GM23338 (cell line): ENCODE measurements around the gene PYGO2.

ENCODE experiments used
- CTCF ChIP-seq, 2 experiments: fragments of 200-600 bp in 1 of 2; sonication (generic) in 1 of 2; conservative IDR thresholded peaks; 2 replicates each; pipeline versions ENCODE4 v1.5.1 to v1.6.1; 2016 to 2017; ENCODE audit warnings: antibody characterized with exemption in 2 of 2, low read depth in 2 of 2, mild to moderate bottlenecking in 2 of 2, moderate library complexity in 1 of 2
- ETS1 ChIP-seq: IDR thresholded peaks from 2 replicates; pipeline ENCODE4 v1.6.1; 2016; ENCODE audit warnings: antibody characterized with exemption
- POLR2AphosphoS5 ChIP-seq: IDR thresholded peaks from 2 replicates; pipeline ENCODE4 v1.6.1; 2016; ENCODE audit warnings: antibody characterized with exemption, low read depth
- ZNF331 ChIP-seq: fragments of 250-450 bp; sonication (Bioruptor Pico); IDR thresholded peaks from 2 replicates; pipeline ENCODE4 v1.5.0; 2020; ENCODE audit warnings: low read depth, mild to moderate bottlenecking, moderate library complexity

GRCh38 chr1:154982897-154983648 lies 21.5 kb upstream of the PYGO2 start, which contains the start of gene FLAD1:
- peak; percentile 80 for TF ChIP-seq POLR2AphosphoS5
- no peak; the same call in 1 of the 2 replicates for TF ChIP-seq ETS1
- no peak for TF ChIP-seq CTCF (conservative IDR thresholded peaks at IDR 0.05; ENCODE audit: low read depth in 2 of 2)
- no peak for TF ChIP-seq ZNF331 (CRISPR knock-in tag)
